Measurements from ENCODE around the gene UROC1.

The UROC1 gene

GRCh38 chr3:126517291-126517951, at the start of gene UROC1:
UROC1 (minus strand) TSS chr3:126517773; CDS start chr3:126517719, 54 bp downstream.
- no peak for DNase-seq (ENCODE audit: low read depth, low spot score)

GRCh38 chr3:126562737-126563276, 45.2 kb upstream of the UROC1 start:
- no peak for DNase-seq (ENCODE audit: low read depth, low spot score)

DNA sequence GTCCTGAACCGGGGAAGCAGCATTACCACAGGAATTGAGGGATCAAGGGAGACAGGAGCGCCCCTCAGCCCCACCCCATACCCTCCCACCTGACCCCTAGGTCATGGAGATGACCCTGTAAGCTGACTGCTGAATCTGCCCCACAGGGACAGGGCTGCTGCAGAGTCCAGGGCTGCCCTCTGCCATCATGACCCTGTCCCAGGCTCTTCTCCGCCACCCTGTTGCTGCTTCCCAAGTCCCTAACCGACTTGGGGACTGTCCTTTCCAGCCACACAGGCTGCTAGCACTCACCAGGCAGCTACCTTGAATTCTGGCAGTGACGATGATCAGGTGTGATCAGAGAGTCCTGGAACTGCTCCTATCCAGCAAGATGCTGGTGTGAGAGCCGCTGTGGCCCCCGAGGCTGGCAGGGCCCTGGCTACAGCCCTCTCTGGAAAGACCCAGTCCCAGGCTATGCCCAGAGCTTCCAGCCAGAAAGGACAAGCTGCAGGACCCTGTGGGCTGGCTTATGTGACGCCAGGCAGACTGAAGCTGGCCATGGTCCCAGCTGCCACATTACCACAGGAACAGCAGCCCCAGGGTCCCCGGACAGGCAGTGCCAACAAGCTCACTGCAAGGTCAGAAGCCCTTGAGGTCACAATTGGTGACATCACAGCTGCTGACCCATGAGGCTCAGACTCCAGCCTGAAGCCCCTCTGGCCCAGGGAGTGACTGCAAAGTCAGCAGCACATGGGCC, 40.9 kb upstream of the UROC1 start, which contains the start of gene C3orf22:
TSS of gene C3orf22 (minus strand) at position 597 of the 736 bp plus-strand sequence. CDS start 5,542 bp downstream, outside the sequence.
- DNase-seq (ENCODE audit: low read depth, low spot score): no peak

GRCh38 chr3:126557761-126558160, 40.2 kb upstream of the UROC1 start:
- DNase-seq (ENCODE audit: low read depth, low spot score): no peak

DNA sequence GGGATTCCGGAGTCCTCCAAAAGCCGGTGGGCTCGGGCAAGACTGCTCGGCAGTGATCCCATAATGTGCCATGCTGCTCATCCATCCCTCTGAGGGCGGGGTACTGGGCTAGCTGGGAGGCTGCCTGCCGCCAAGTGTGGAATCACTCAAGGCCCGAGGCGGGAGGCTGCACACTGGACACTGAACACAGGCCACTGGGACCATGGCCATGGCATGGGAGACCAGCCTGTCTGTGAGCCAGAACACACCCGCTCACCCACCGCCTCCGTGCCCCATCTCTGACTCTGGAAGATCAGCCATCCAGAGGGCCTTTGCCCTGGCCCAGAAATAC, 39.8 kb upstream of the UROC1 start:
- no peak for DNase-seq (ENCODE audit: low read depth, low spot score)

- DNase-seq (ENCODE audit: low read depth, low spot score): no peak
Measured at GRCh38 chr3:126556637-126557414, 39.3 kb upstream of the UROC1 start.

GRCh38 chr3:126555795-126556636, 38.4 kb upstream of the UROC1 start:
- DNase-seq (ENCODE audit: low read depth, low spot score): no peak

- no peak for DNase-seq (ENCODE audit: low read depth, low spot score)
Measured at GRCh38 chr3:126554560-126555525, 37.3 kb upstream of the UROC1 start.

DNA sequence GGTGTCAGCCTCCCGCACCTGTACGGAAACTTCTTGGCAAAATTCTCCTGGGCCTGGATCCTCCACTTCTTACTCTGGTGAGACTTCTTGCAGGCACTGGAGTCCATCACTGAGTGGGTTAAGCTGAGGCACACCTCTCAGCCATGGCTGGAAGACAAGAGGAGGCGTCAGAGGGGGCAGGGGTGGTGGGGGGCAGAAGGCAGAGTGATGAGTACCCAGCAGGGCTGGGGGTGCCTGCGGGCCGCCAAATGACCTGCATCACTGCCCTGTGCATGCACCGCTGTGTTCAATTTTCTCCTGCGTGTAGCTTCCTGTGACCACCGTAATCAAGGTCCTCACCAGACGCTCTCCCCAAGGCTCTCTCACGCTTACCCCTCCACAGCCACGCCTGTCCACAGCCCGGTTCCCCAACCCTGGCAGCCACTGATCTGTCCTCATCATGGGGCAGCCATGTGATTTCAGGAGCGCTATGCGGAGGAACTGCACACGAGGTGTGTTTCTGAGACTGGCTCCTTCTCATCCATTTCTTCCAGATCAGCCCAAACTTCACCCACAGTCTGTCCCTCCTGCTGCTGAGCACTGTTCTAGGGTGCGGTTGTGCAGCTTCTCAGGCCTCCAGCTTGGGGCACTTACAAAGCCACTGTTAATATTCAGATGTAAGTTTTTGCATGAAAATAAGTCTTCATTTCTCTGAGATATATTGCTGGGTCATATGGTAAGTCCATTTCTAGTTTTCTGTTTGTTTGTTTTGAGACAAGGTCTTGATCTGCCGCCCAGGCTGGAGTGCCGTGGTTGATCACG, 35.9 kb upstream of the UROC1 start:
- DNase-seq (ENCODE audit: low read depth, low spot score): no peak

- no peak for DNase-seq (ENCODE audit: low read depth, low spot score)
Measured at GRCh38 chr3:126552688-126553283, 35.2 kb upstream of the UROC1 start.

- DNase-seq (ENCODE audit: low read depth, low spot score): no peak
Measured at GRCh38 chr3:126551839-126552687, 34.5 kb upstream of the UROC1 start.

DNA sequence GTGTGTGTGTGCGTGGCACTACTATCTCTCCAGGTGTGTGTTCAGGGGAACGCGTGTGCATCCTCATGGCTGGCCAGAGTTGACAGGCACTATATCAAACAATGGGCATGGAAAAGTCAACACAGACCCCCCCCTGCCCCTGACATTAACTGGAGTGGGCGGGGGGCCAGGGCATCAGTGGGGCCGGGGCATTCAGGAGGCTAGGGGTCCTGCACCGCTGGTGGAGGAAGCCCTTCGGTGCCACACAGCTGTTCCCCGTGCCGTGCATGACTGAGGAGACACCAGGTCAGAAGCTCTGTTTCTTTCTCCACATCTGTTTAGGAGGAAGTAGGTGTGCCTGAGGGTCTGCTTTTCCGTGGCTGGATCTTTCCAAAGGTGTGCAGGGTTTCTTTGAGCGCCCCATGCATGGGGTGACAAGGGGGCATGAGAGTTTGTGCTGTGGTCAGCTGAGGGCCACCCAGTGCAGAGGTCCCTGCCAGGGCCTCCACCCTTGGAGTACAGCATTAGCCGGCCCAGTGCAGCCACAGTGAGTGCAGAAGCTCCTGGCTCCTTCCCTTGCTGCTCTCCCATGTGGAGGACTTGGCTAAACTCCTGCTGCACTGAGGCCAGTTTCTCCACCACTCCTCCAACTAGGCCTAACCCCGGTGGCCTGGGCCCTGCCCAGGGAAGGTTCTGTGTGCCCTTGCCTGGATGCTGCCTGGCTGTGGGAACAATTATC, 33.7 kb upstream of the UROC1 start:
- DNase-seq (ENCODE audit: low read depth, low spot score): no peak

- DNase-seq (ENCODE audit: low read depth, low spot score): no peak
Measured at GRCh38 chr3:126550488-126551051, 33.0 kb upstream of the UROC1 start.

DNA sequence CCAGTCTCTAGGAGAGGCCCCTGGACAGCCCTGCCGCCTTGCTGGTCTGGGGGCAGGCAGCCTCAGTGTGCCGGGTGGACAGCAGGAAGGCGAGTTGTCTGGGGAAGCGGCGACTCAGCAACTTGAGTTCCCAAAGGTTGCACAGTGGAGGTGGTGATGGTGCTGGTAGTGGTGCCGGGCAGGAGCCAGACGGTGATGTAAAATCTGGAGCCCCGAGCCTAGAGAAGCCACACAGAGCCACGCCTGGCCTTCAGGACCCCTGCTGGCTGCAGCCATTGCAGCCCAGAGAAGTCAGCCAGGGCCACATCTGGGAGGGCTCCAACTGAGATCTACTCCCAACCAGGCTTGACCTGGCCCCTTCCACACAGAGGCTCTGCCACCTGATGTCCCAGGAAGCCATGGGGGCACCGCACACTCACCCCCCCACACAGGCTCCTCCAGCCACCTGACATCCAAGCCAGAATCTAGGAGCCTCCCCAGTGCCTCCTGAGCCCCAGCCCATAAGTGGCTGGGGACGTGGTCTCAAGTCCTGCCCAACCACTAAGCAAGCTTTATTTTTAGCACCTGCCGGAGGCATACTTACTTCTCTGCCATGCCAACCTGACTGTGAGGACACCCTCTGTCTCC, 32.4 kb upstream of the UROC1 start:
- no peak for DNase-seq (ENCODE audit: low read depth, low spot score)

DNA sequence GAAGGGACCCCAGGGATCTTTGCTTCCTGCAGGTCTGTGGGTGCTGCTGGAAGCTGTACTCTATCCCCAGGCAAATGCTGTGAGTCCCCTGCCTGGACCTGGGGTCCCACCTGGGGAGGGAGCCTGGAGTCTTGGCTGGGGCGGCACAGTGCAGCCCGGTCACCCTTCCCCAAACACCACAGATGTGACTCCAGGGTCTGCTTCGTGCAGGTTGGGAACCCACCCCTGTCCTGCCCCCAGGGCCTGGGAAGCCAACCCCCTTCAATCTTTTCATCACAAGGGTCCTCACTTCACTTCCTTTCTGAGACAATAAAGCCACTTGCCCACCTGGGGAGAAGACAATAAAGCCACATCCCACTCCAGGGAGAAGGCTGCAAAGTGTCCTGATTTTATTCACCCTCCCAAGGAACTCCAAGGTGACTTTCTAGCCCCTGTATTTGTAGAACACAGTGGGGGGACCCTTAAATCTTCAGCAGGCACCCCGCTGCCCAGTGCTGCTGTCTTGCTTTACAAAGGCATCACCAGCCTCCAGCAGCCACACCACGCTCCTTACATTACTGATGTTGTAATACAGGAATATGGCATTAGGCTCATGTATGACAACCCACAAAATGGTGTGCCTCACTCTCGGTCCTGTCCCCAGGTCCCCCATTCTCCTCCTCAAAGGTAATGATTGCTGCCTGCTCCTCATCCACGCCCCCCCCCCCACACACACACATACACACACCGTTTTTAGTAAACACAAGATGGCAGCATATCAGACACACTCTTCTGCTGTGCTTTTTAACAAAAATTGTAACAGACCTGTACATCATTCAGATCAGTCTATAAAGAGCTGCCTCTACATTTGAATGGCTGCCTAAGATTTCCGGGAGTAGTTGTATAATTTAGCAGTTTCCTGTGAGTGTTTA, 31.2 kb upstream of the UROC1 start:
- DNase-seq (ENCODE audit: low read depth, low spot score): no peak
